ENCODE data around the gene DUOX2. TPM values are rescaled to one million over a fixed set of nuclear protein-coding genes. Genes with fewer than 3 reads are reported as not detected.
A peak's percentile ranks its signal among the peaks of the same experiment; 100 is the strongest.
"Not testable (repeated sequence)": the region's sequence is repeated elsewhere in the genome, so short reads cannot be mapped to it uniquely, and the experiment has no call there.

DUOX2 gene
- total RNA-seq, 4 donors from 2014 or later = 0.68 to 23.8 (median 1.9) TPM

DNA sequence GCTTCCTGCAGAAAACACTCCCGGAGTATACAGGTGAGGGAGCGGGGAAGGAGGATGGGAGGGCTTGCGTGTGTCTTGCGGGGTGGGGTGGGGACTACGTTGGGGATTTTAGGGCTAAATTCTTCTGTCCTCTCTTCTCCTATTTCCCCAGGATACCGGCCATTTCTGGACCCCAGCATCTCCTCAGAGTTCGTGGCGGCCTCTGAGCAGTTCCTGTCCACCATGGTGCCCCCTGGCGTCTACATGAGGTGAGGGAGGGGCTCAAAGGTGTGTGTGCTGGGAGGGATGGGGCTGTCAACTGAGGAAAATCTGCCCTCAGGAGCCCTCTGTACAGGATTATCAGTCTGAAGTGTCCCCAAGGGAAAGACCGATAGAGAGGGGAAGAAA lies 22.4 kb upstream of the DUOX2 start:
- in situ Hi-C loops (cut with MboI; ENCODE audit: low pct_ligation_motif_present in 1 of 4, low pct_unique_long_range_greater_than_20kb in 1 of 4, low sequenced_read_pairs in 3 of 4) = no loop called here
- no peak overlapping the region for H3K27ac ChIP-seq
- peaks cover 45% of the 10 kb centered on the region for H3K27me3 ChIP-seq
- intact Hi-C loops (cut with DNase I; ENCODE audit: low total_unique reads) = no loop called here
- 36% methylated on average over 10 of the region's 10 CpGs; no CpG with 5 or more reads in 1 of the 2 donors for WGBS, 2 donors (ENCODE audit: low coverage in 1 of 2)
- H3K36me3 ChIP-seq = no peaks in the 10 kb centered on the region
- H3K4me3 ChIP-seq = no peak overlapping the region
- no peak for DNase-seq
- no peaks in the 10 kb centered on the region for H3K9me3 ChIP-seq
- H3K4me1 ChIP-seq = peaks cover 0 to 14% (median 8%) of the 10 kb centered on the region in 4 donors
- TF ChIP-seq POLR2A (IDR thresholded peaks at IDR 0.05) (no peak), POLR2AphosphoS5 (IDR thresholded peaks at IDR 0.05) (no peak), CTCF (IDR thresholded peaks at IDR 0.05) (no peak), EP300 (IDR thresholded peaks at IDR 0.05; ENCODE audit: low read depth) (no peak)

GRCh38 chr15:45135705-45136377 lies 21.9 kb upstream of the DUOX2 start:
- peaks cover 48% of the 10 kb centered on the region for H3K27me3 ChIP-seq
- H3K9me3 ChIP-seq; in situ Hi-C loops (cut with MboI; ENCODE audit: low pct_ligation_motif_present in 1 of 4, low pct_unique_long_range_greater_than_20kb in 1 of 4, low sequenced_read_pairs in 3 of 4); DNase-seq; H3K27ac ChIP-seq; intact Hi-C loops (cut with DNase I; ENCODE audit: low total_unique reads); H3K36me3 ChIP-seq: not testable (repeated sequence)
- H3K4me3 ChIP-seq = peak overlapping the region in 1 of 4 donors; percentile 36
- WGBS, 2 donors (ENCODE audit: low coverage in 1 of 2) = 33% methylated on average over 12 of the region's 37 CpGs; no CpG with 5 or more reads in 1 of the 2 donors
- H3K4me1 ChIP-seq = peaks cover 0 to 14% (median 8%) of the 10 kb centered on the region in 4 donors

GRCh38 chr15:45134682-45135604 lies 21.0 kb upstream of the DUOX2 start:
- WGBS, 2 donors (ENCODE audit: low coverage in 1 of 2) = 17 to 33% methylated on average over 1 to 28 of the region's 57 CpGs
- H3K4me1 ChIP-seq = peaks cover 2 to 15% (median 10%) of the 10 kb centered on the region in 4 donors

GRCh38 chr15:45134046-45134445 lies 20.1 kb upstream of the DUOX2 start:
- H3K36me3 ChIP-seq = no peaks in the 10 kb centered on the region
- peaks cover 66% of the 10 kb centered on the region for H3K27me3 ChIP-seq
- no peak overlapping the region for H3K4me3 ChIP-seq
- intact Hi-C loops (cut with DNase I; ENCODE audit: low total_unique reads) = no loop called here
- TF ChIP-seq CTCF (IDR thresholded peaks at IDR 0.05) (no peak), EP300 (IDR thresholded peaks at IDR 0.05; ENCODE audit: low read depth) (no peak), POLR2A (IDR thresholded peaks at IDR 0.05) (no peak), POLR2AphosphoS5 (IDR thresholded peaks at IDR 0.05) (no peak)
- peaks cover 3 to 24% (median 19%) of the 10 kb centered on the region in 4 donors for H3K4me1 ChIP-seq
- DNase-seq = no peak
- H3K27ac ChIP-seq = no peak overlapping the region
- WGBS, 2 donors (ENCODE audit: low coverage in 1 of 2) = 96% methylated on average over 7 of the region's 7 CpGs; no CpG with 5 or more reads in 1 of the 2 donors
- in situ Hi-C loops (cut with MboI; ENCODE audit: low pct_ligation_motif_present in 1 of 4, low pct_unique_long_range_greater_than_20kb in 1 of 4, low sequenced_read_pairs in 3 of 4) = no loop called here
- H3K9me3 ChIP-seq = no peaks in the 10 kb centered on the region

More at GRCh38 chr15:45134682-45135604, 21.0 kb upstream of the DUOX2 start:
- intact Hi-C loops (cut with DNase I; ENCODE audit: low total_unique reads) (no loop called here), in situ Hi-C loops (cut with MboI; ENCODE audit: low pct_ligation_motif_present in 1 of 4, low pct_unique_long_range_greater_than_20kb in 1 of 4, low sequenced_read_pairs in 3 of 4) (no loop called here)
- H3K36me3 ChIP-seq = no peaks in the 10 kb centered on the region
- TF ChIP-seq CTCF (IDR thresholded peaks at IDR 0.05) = peak in 2 of 5 experiments; percentile 15 to 40
- TF ChIP-seq EP300 (IDR thresholded peaks at IDR 0.05; ENCODE audit: low read depth) = no peak
- no peak overlapping the region for H3K27ac ChIP-seq
- peak; percentile 51 for DNase-seq
- H3K4me3 ChIP-seq = peak overlapping the region in 2 of 4 donors; percentile 26 to 36
- no peaks in the 10 kb centered on the region for H3K9me3 ChIP-seq
- peaks cover 57% of the 10 kb centered on the region for H3K27me3 ChIP-seq

Data from transverse colon (tissue), 4 donors.